Activated CD4-positive, alpha-beta memory T cell treated with anti-CD3 and anti-CD28 coated beads, Interleukin-2, amount 10 ng/mL, durations not matched to agents 7 days and 5 days (primary cell): Measurements from ENCODE around the gene B3GALT5. TPM values are rescaled to one million over a fixed set of nuclear protein-coding genes. Genes with fewer than 3 reads are reported as not detected.
A peak's percentile ranks its signal among the peaks of the same experiment; 100 is the strongest.

Source experiments
- CTCF ChIA-PET: fragments of 350-600 bp; sonication (Branson Sonifier 250); formaldehyde crosslinking; loops from one replicate; lab custom pipeline; 2021; ENCODE audit warnings: antibody characterized with exemption, inconsistent platforms; lab: Charles Lee
- POLR2A ChIA-PET: fragments of 350-600 bp; sonication (Branson Sonifier 250); formaldehyde crosslinking; loops from one replicate; lab custom pipeline; 2021; ENCODE audit warnings: antibody characterized with exemption; lab: Charles Lee
- DNase-seq: peaks from one replicate; pipeline ENCODE4 v3.0.0-alpha.2; 2020
- H3K27ac Mint-ChIP-seq: one replicate; pipeline ENCODE4 v1.8.0; 2021; ENCODE audit warnings: mild to moderate bottlenecking, mixed read lengths
- H3K27me3 Mint-ChIP-seq: one replicate; pipeline ENCODE4 v1.8.0; 2021; ENCODE audit warnings: mixed read lengths
- H3K36me3 Mint-ChIP-seq: one replicate; pipeline ENCODE4 v1.8.0; 2021; ENCODE audit warnings: low read depth, mixed read lengths
- H3K4me1 Mint-ChIP-seq: one replicate; pipeline ENCODE4 v1.8.0; 2021; ENCODE audit warnings: mixed read lengths
- H3K4me3 Mint-ChIP-seq: one replicate; pipeline ENCODE4 v1.8.0; 2021; ENCODE audit warnings: mild to moderate bottlenecking, mixed read lengths
- H3K9me3 Mint-ChIP-seq: one replicate; pipeline ENCODE4 v1.8.0; 2021; ENCODE audit warnings: mixed read lengths
- total RNA-seq, 2 experiments: library from RNA; stranded (reverse); gene quantifications; one replicate each; pipeline ENCODE4 v1.2.3, GENCODE V29; 2021

Gene B3GALT5
- total RNA-seq, 2 experiments from 2014 or later: not detected

GRCh38 chr21:39713905-39714304 is 101.2 kb downstream of the B3GALT5 start:
- Mint-ChIP-seq H3K4me3 (no peak overlapping the region), H3K36me3 (no peaks in the 10 kb centered on the region), H3K4me1 (no peaks in the 10 kb centered on the region), H3K27ac (no peak overlapping the region), H3K9me3 (no peaks in the 10 kb centered on the region), H3K27me3 (no peaks in the 10 kb centered on the region)
- POLR2A ChIA-PET: no interaction called here
- CTCF ChIA-PET: interaction anchor here (1.2 kb wide), 1 partner anchor 196 kb away, joined by 7 read pairs; no protein-coding TSS in a partner anchor
- DNase-seq: no peak

GRCh38 chr21:39714331-39714730 is 101.6 kb downstream of the B3GALT5 start:
- POLR2A ChIA-PET: no interaction called here

GRCh38 chr21:39715804-39716397 is 103.2 kb downstream of the B3GALT5 start:
- DNase-seq: peak; percentile 24
- Mint-ChIP-seq H3K9me3 (no peaks in the 10 kb centered on the region), H3K27me3 (no peaks in the 10 kb centered on the region), H3K4me1 (no peaks in the 10 kb centered on the region), H3K36me3 (no peaks in the 10 kb centered on the region), H3K27ac (no peak overlapping the region), H3K4me3 (no peak overlapping the region)
- POLR2A ChIA-PET: no interaction called here
- CTCF ChIA-PET: interaction anchor here (1.1 to 3.4 kb wide), 4 partner anchors 7 to 199 kb away, joined by 3 to 25 read pairs (median 4); no protein-coding TSS in a partner anchor

More at GRCh38 chr21:39714331-39714730, 101.6 kb downstream of the B3GALT5 start:
- no peak for DNase-seq
- no peaks in the 10 kb centered on the region for H3K9me3 Mint-ChIP-seq
- CTCF ChIA-PET: interaction anchor here (1.2 kb wide), 1 partner anchor 197 kb away, joined by 7 read pairs; no protein-coding TSS in a partner anchor
- H3K27ac Mint-ChIP-seq: no peak overlapping the region
- no peaks in the 10 kb centered on the region for H3K27me3 Mint-ChIP-seq
- no peaks in the 10 kb centered on the region for H3K36me3 Mint-ChIP-seq
- H3K4me3 Mint-ChIP-seq: no peak overlapping the region
- no peaks in the 10 kb centered on the region for H3K4me1 Mint-ChIP-seq

GRCh38 chr21:39720126-39720778 is 107.5 kb downstream of the B3GALT5 start:
- DNase-seq: no peak
- no peaks in the 10 kb centered on the region for H3K9me3 Mint-ChIP-seq
- no peaks in the 10 kb centered on the region for H3K4me1 Mint-ChIP-seq
- H3K4me3 Mint-ChIP-seq: no peak overlapping the region
- H3K36me3 Mint-ChIP-seq: no peaks in the 10 kb centered on the region
- no peaks in the 10 kb centered on the region for H3K27me3 Mint-ChIP-seq
- ChIA-PET CTCF (interaction anchor here (1.2 kb wide), 1 partner anchor 9 kb away, joined by 3 read pairs; no protein-coding TSS in a partner anchor), POLR2A (no interaction called here)
- no peak overlapping the region for H3K27ac Mint-ChIP-seq

- Mint-ChIP-seq H3K27me3 (no peaks in the 10 kb centered on the region), H3K4me1 (no peaks in the 10 kb centered on the region), H3K27ac (no peak overlapping the region), H3K4me3 (no peak overlapping the region), H3K36me3 (no peaks in the 10 kb centered on the region), H3K9me3 (no peaks in the 10 kb centered on the region)
- no peak for DNase-seq
- CTCF ChIA-PET: interaction anchor here (0.6 to 1.2 kb wide), 2 partner anchors 10 to 264 kb away, joined by 3 read pairs; no protein-coding TSS in a partner anchor
- POLR2A ChIA-PET: no interaction called here
Observed at GRCh38 chr21:39721885-39722284, 109.1 kb downstream of the B3GALT5 start.

Other genes starting within 250 kb of the B3GALT5 start
- gene LCA5L, start 167.2 kb upstream of the B3GALT5 start, total RNA-seq: not detected
- 1 to 10 TPM in 1 of 2 experiments, under 1 TPM in 1; 0.88 to 1.7 TPM for gene SH3BGR, start 161.0 kb upstream of the B3GALT5 start, total RNA-seq
- not detected for gene IGSF5, start 132.2 kb downstream of the B3GALT5 start, total RNA-seq